CD4-positive, alpha-beta T cell (primary cell): ENCODE results near the gene CLN5. TPM values are rescaled to one million over a fixed set of nuclear protein-coding genes. Genes with fewer than 3 reads are reported as not detected.

Experiments
- ATAC-seq: fragments of 200-7000 bp; cut with Tn5 transposase; one replicate; pipeline ENCODE4 v1.10.0; 2022; ENCODE audit warnings: mild to moderate bottlenecking; ENCODE audit not compliant: poor library complexity
- CTCF ChIA-PET: fragments of 350-600 bp; sonication (Branson Sonifier 250); formaldehyde crosslinking; loops from one replicate; lab custom pipeline; 2021; ENCODE audit warnings: antibody characterized with exemption, inconsistent platforms; lab: Charles Lee
- POLR2A ChIA-PET: fragments of 350-600 bp; sonication (Branson Sonifier 250); formaldehyde crosslinking; loops from one replicate; lab custom pipeline; 2021; ENCODE audit warnings: antibody characterized with exemption, inconsistent platforms; lab: Charles Lee
- DNase-seq, 14 experiments: peaks; one replicate each; pipeline ENCODE4 v3.0.0-alpha.2; 2013 to 2020; ENCODE audit warnings: mixed read lengths in 2 of 14
- H3K27ac ChIP-seq, 2 donors: one replicate each; pipeline versions ENCODE4 v1.5.1 to v1.7.0; 2013; ENCODE audit warnings: low read length in 2 of 2, low read depth in 1 of 2, mild to moderate bottlenecking in 1 of 2
- H3K27me3 ChIP-seq, 2 experiments: 1 replicate in 1 of 2; 2 replicates in 1 of 2; pipeline versions ENCODE4 v1.6.1 to v1.7.0; 2013; ENCODE audit warnings: low read length in 2 of 2, control low read depth in 1 of 2, mild to moderate bottlenecking in 1 of 2, moderate library complexity in 1 of 2; ENCODE audit not compliant: insufficient read depth in 2 of 2, control insufficient read depth in 1 of 2
- H3K36me3 ChIP-seq: one replicate; pipeline ENCODE4 v1.6.1; 2013; ENCODE audit warnings: low read length, control low read depth; ENCODE audit not compliant: insufficient read depth
- H3K4me1 ChIP-seq: one replicate; pipeline ENCODE4 v1.6.1; 2013; ENCODE audit warnings: low read length, control low read depth; ENCODE audit not compliant: insufficient read depth
- H3K4me3 ChIP-seq: one replicate; pipeline ENCODE4 v1.5.1; 2013; ENCODE audit warnings: mild to moderate bottlenecking, low read length, moderate library complexity
- H3K9me3 ChIP-seq, 2 experiments: 1 replicate in 1 of 2; 2 replicates in 1 of 2; pipeline versions ENCODE4 v1.6.1 to v1.7.0; 2013; ENCODE audit warnings: low read length in 2 of 2, mild to moderate bottlenecking in 2 of 2, control low read depth in 1 of 2, moderate library complexity in 1 of 2; ENCODE audit not compliant: control insufficient read depth in 1 of 2, insufficient read depth in 1 of 2
- H3K27ac Mint-ChIP-seq: one replicate; pipeline ENCODE4 v1.8.0; 2020; ENCODE audit warnings: mixed read lengths
- H3K27me3 Mint-ChIP-seq: one replicate; pipeline ENCODE4 v1.8.0; 2021; ENCODE audit warnings: mixed read lengths
- H3K36me3 Mint-ChIP-seq: one replicate; pipeline ENCODE4 v1.8.0; 2021; ENCODE audit warnings: low read depth, mixed read lengths
- H3K4me1 Mint-ChIP-seq: one replicate; pipeline ENCODE4 v1.8.0; 2021; ENCODE audit warnings: low read depth, mixed read lengths
- H3K4me3 Mint-ChIP-seq: one replicate; pipeline ENCODE4 v1.8.0; 2020; ENCODE audit warnings: mild to moderate bottlenecking, mixed read lengths
- H3K9me3 Mint-ChIP-seq: one replicate; pipeline ENCODE4 v1.8.0; 2020; ENCODE audit warnings: mixed read lengths
- intact Hi-C, 2 experiments: fragments of 100-400 bp; cut with DNase I in 1 of 2; cut with micrococcal nuclease in 1 of 2; formaldehyde crosslinking; loops; one replicate each; pipeline versions ENCODE4 v1.15.1 to v1.9.0; 2023 to 2025; cut with DNase I, micrococcal nuclease
- total RNA-seq, 174 experiments: library from RNA in 2 of 174; stranded (reverse) in 2 of 174; gene quantifications; one replicate each; pipeline ENCODE4 v1.2.3 and lab custom pipeline; 2021 to 2026
- TF ChIP-seq, protein P1 (sequence below): fragments of 200-600 bp; IDR thresholded peaks from one replicate; pipeline ENCODE4 v1.8.0; 2022; ENCODE audit warnings: antibody characterized with exemption, mild to moderate bottlenecking

The CLN5 gene
- total RNA-seq, 2 experiments from 2014 or later = 37.4 to 42.9 TPM

DNA sequence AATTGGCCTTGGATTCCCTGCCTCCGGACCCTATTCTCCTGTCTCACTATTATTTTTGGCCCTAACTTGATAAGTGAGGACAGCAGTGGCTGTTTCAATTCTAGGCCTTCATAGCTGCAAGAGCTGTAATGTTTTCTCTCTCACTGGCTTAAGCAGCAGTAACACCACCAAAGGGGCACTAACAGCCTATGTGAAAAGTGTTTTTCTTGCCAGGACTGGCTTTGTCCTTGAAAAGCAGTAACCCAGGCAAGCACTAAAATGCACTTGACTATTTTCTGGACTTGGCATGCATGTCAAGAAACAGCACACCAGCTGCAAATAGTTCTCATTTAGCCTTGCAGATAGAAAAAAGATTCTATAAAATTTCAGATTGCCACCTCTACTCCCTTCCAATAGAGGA lies 44.4 kb downstream of the CLN5 start:
- CTCF ChIA-PET = no interaction called here
- no peaks in the 10 kb centered on the region for H3K36me3 ChIP-seq
- no peaks in the 10 kb centered on the region for H3K27me3 Mint-ChIP-seq
- H3K36me3 Mint-ChIP-seq = no peaks in the 10 kb centered on the region
- H3K27me3 ChIP-seq = no peaks in the 10 kb centered on the region
- H3K4me3 Mint-ChIP-seq = no peak overlapping the region
- no peaks in the 10 kb centered on the region for H3K4me1 Mint-ChIP-seq
- no peak overlapping the region for H3K27ac ChIP-seq
- no peak overlapping the region for H3K27ac Mint-ChIP-seq
- ATAC-seq = no peak
- POLR2A ChIA-PET = no interaction called here
- DNase-seq = no peak
- no peak overlapping the region for H3K4me3 ChIP-seq
- no peaks in the 10 kb centered on the region for H3K4me1 ChIP-seq
- no peaks in the 10 kb centered on the region for H3K9me3 Mint-ChIP-seq
- intact Hi-C loops = no loop called here
- no peaks in the 10 kb centered on the region for H3K9me3 ChIP-seq
- TF ChIP-seq, protein P1, sequence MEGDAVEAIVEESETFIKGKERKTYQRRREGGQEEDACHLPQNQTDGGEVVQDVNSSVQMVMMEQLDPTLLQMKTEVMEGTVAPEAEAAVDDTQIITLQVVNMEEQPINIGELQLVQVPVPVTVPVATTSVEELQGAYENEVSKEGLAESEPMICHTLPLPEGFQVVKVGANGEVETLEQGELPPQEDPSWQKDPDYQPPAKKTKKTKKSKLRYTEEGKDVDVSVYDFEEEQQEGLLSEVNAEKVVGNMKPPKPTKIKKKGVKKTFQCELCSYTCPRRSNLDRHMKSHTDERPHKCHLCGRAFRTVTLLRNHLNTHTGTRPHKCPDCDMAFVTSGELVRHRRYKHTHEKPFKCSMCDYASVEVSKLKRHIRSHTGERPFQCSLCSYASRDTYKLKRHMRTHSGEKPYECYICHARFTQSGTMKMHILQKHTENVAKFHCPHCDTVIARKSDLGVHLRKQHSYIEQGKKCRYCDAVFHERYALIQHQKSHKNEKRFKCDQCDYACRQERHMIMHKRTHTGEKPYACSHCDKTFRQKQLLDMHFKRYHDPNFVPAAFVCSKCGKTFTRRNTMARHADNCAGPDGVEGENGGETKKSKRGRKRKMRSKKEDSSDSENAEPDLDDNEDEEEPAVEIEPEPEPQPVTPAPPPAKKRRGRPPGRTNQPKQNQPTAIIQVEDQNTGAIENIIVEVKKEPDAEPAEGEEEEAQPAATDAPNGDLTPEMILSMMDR = no peak

- TF ChIP-seq, protein P1 = no peak
- H3K4me3 Mint-ChIP-seq = no peak overlapping the region
- no peaks in the 10 kb centered on the region for H3K27me3 Mint-ChIP-seq
- no peak overlapping the region for H3K27ac ChIP-seq
- H3K9me3 Mint-ChIP-seq = no peaks in the 10 kb centered on the region
- no peak overlapping the region for H3K27ac Mint-ChIP-seq
- no peaks in the 10 kb centered on the region for H3K27me3 ChIP-seq
- no peaks in the 10 kb centered on the region for H3K4me1 Mint-ChIP-seq
- no peaks in the 10 kb centered on the region for H3K4me1 ChIP-seq
- ChIA-PET CTCF (no interaction called here), POLR2A (no interaction called here)
- no peaks in the 10 kb centered on the region for H3K36me3 ChIP-seq
- no peaks in the 10 kb centered on the region for H3K36me3 Mint-ChIP-seq
- no peak overlapping the region for H3K4me3 ChIP-seq
- no peak for DNase-seq
- H3K9me3 ChIP-seq = no peaks in the 10 kb centered on the region
- ATAC-seq = no peak
- intact Hi-C loops = no loop called here
These were observed 47.1 kb downstream of the CLN5 start for GRCh38 chr13:77038907-77039480.

GRCh38 chr13:77040076-77040475 lies 48.2 kb downstream of the CLN5 start:
- ChIA-PET POLR2A (no interaction called here), CTCF (no interaction called here)
- Mint-ChIP-seq H3K27me3 (no peaks in the 10 kb centered on the region), H3K9me3 (no peaks in the 10 kb centered on the region), H3K27ac (no peak overlapping the region), H3K4me1 (no peaks in the 10 kb centered on the region), H3K4me3 (no peak overlapping the region), H3K36me3 (peaks cover 8% of the 10 kb centered on the region)
- Histone ChIP-seq H3K9me3 (no peaks in the 10 kb centered on the region), H3K36me3 (peaks cover 7% of the 10 kb centered on the region), H3K4me3 (no peak overlapping the region), H3K4me1 (no peaks in the 10 kb centered on the region), H3K27ac (no peak overlapping the region), H3K27me3 (no peaks in the 10 kb centered on the region)
- TF ChIP-seq, protein P1 = no peak
- ATAC-seq = no peak
- DNase-seq = no peak
- intact Hi-C loops = no loop called here
